ENCODE results near the gene WDR43.

The WDR43 gene

GRCh38 chr2:28894470-28895188, at the start of gene WDR43:
TSS of gene WDR43 (plus strand) at chr2:28894667. CDS start at chr2:28894699, 32 bp downstream.
- peak within 1 kb of the TSS; percentile 100 for H3K4me3 ChIP-seq (ENCODE audit: low read depth, low read length)
- peak; percentile 99 for DNase-seq (ENCODE audit: low read depth)
- TF ChIP-seq POLR2A (IDR thresholded peaks at IDR 0.05; ENCODE audit: extremely low read depth, insufficient read length) (peak; percentile 81), MAX (IDR thresholded peaks at IDR 0.05; ENCODE audit: low read depth, low read length) (peak; percentile 99), CTCF (IDR thresholded peaks at IDR 0.05; ENCODE audit: low read depth, low read length) (no peak), MYC (IDR thresholded peaks at IDR 0.05; ENCODE audit: low read depth, low read length) (peak; percentile 100)

GRCh38 chr2:28855193-28855592, 39.3 kb upstream of the WDR43 start:
- H3K4me3 ChIP-seq (ENCODE audit: low read depth, low read length), result no peak overlapping the region
- TF ChIP-seq POLR2A (IDR thresholded peaks at IDR 0.05; ENCODE audit: extremely low read depth, insufficient read length) (no peak), CTCF (IDR thresholded peaks at IDR 0.05; ENCODE audit: low read depth, low read length) (no peak), MYC (IDR thresholded peaks at IDR 0.05; ENCODE audit: low read depth, low read length) (no peak), MAX (IDR thresholded peaks at IDR 0.05; ENCODE audit: low read depth, low read length) (no peak)
- no peak for DNase-seq (ENCODE audit: low read depth)

- no peak for DNase-seq (ENCODE audit: low read depth)
- H3K4me3 ChIP-seq (ENCODE audit: low read depth, low read length), result no peak overlapping the region
- TF ChIP-seq MAX (IDR thresholded peaks at IDR 0.05; ENCODE audit: low read depth, low read length) (no peak), MYC (IDR thresholded peaks at IDR 0.05; ENCODE audit: low read depth, low read length) (no peak), POLR2A (IDR thresholded peaks at IDR 0.05; ENCODE audit: extremely low read depth, insufficient read length) (no peak), CTCF (IDR thresholded peaks at IDR 0.05; ENCODE audit: low read depth, low read length) (no peak)
These were observed 38.5 kb upstream of the WDR43 start for GRCh38 chr2:28855977-28856376.

GRCh38 chr2:28868611-28869010, 25.9 kb upstream of the WDR43 start:
- no peak for TF ChIP-seq CTCF (IDR thresholded peaks at IDR 0.05; ENCODE audit: low read depth, low read length)
- no peak for TF ChIP-seq MAX (IDR thresholded peaks at IDR 0.05; ENCODE audit: low read depth, low read length)
- TF ChIP-seq POLR2A (IDR thresholded peaks at IDR 0.05; ENCODE audit: extremely low read depth, insufficient read length), result no peak
- TF ChIP-seq MYC (IDR thresholded peaks at IDR 0.05; ENCODE audit: low read depth, low read length), result no peak
- no peak for DNase-seq (ENCODE audit: low read depth)
- peak overlapping the region; percentile 95 for H3K4me3 ChIP-seq (ENCODE audit: low read depth, low read length)

GRCh38 chr2:28869494-28870145, 24.8 kb upstream of the WDR43 start:
- no peak for TF ChIP-seq MAX (IDR thresholded peaks at IDR 0.05; ENCODE audit: low read depth, low read length)
- TF ChIP-seq MYC (IDR thresholded peaks at IDR 0.05; ENCODE audit: low read depth, low read length), result no peak
- no peak for TF ChIP-seq POLR2A (IDR thresholded peaks at IDR 0.05; ENCODE audit: extremely low read depth, insufficient read length)
- TF ChIP-seq CTCF (IDR thresholded peaks at IDR 0.05; ENCODE audit: low read depth, low read length), result no peak
- H3K4me3 ChIP-seq (ENCODE audit: low read depth, low read length), result peak overlapping the region; percentile 95
- DNase-seq (ENCODE audit: low read depth), result no peak

Data from NB4 (cell line).